Left colon (tissue), 2 donors: ENCODE results near the gene IGFL4. TPM values are rescaled to one million over a fixed set of nuclear protein-coding genes. Genes with fewer than 3 reads are reported as not detected.
A peak's percentile ranks its signal among the peaks of the same experiment; 100 is the strongest.

Experiments used
- ATAC-seq: fragments of 200-7000 bp; cut with Tn5 transposase; one replicate; pipeline ENCODE4 v1.9.1; 2020; ENCODE audit warnings: mild to moderate bottlenecking, moderate library complexity
- DNase-seq, 2 donors: peaks; one replicate each; pipeline ENCODE4 v3.0.0-alpha.2; 2020
- intact Hi-C, 2 donors: fragments of 100-400 bp; cut with DNase I in 1 of 2; cut with micrococcal nuclease in 1 of 2; formaldehyde crosslinking; loops; one replicate each; pipeline versions ENCODE4 v1.11.2 to v1.14.0; 2022; cut with DNase I, micrococcal nuclease
- microRNA-seq, 2 donors: library from miRNA; unstranded; fragments of <30 nt; microRNA quantifications; one replicate each; pipeline versions ENCODE4 v1.1.0 to v1.2.0, GENCODE V29; 2020
- total RNA-seq, 2 donors: library from RNA; stranded (reverse); fragmentation: NEBNext Ultra II Directional; extraction: Animal tissue kit (Norgen Biotek cat#: 25700); gene quantifications; one replicate each; pipeline ENCODE4 v1.2.1, GENCODE V29; 2021
- donor health status: DM: no; HTN: no; CAD: no.
- donor health status: DM: yes; HTN: yes; CAD: no.

The IGFL4 gene
- total RNA-seq, 2 donors from 2014 or later, result not detected

GRCh38 chr19:46002678-46003275 lies 38.0 kb downstream of the IGFL4 start:
- ATAC-seq, result no peak
- intact Hi-C loops, result no loop called here
- DNase-seq, result no peak

GRCh38 chr19:46000491-46001246 lies 40.1 kb downstream of the IGFL4 start:
- peak; percentile 96 for ATAC-seq
- peak; percentile 58 to 84 for DNase-seq

GRCh38 chr19:45999653-46000121 lies 41.1 kb downstream of the IGFL4 start:
- ATAC-seq (no peak), DNase-seq (no peak)
- intact Hi-C loops, result no loop called here

More at GRCh38 chr19:46000491-46001246, 40.1 kb downstream of the IGFL4 start:
- intact Hi-C loops, result no loop called here

- intact Hi-C loops, result no loop called here
- DNase-seq (no peak), ATAC-seq (no peak)
These were observed 42.0 kb downstream of the IGFL4 start for GRCh38 chr19:45998834-45999233.

GRCh38 chr19:45996933-45997332 lies 43.9 kb downstream of the IGFL4 start:
- ATAC-seq (no peak), DNase-seq (no peak)

GRCh38 chr19:45995715-45996385 lies 45.0 kb downstream of the IGFL4 start:
- no peak for ATAC-seq
- no peak for DNase-seq
- intact Hi-C loops, result no loop called here

More at GRCh38 chr19:45996933-45997332, 43.9 kb downstream of the IGFL4 start:
- intact Hi-C loops, result no loop called here

- DNase-seq (peak; percentile 95), ATAC-seq (peak; percentile 95)
- intact Hi-C loops, result no loop called here
These were observed 45.6 kb downstream of the IGFL4 start, which contains the start of gene CCDC61 for GRCh38 chr19:45994998-45995714. Gene CCDC61, plus strand, starts transcription at chr19:45995467. Its CDS starts 7,552 bp downstream, at chr19:46003019.

- intact Hi-C loops, result no loop called here
- peak; percentile 3 for ATAC-seq
- DNase-seq, result no peak
These were observed 46.3 kb downstream of the IGFL4 start for GRCh38 chr19:45994456-45994997.

GRCh38 chr19:45990113-45990728 lies 50.6 kb downstream of the IGFL4 start:
- intact Hi-C loops, result no loop called here
- ATAC-seq, result no peak

More at GRCh38 chr19:45990113-45990728, 50.6 kb downstream of the IGFL4 start:
- no peak for DNase-seq

Small RNAs within 50 kb of the gene (microRNA-seq; reads per million reads assigned to microRNA genes)
- 122 to 124 reads per million in 2 donors for gene MIR769

Other genes with a start within 250 kb of the IGFL4 start
- 10 to 100 TPM; 29.7 to 38.7 TPM for gene DMWD, start 248.2 kb downstream of the IGFL4 start, total RNA-seq
- gene RSPH6A, start 225.7 kb downstream of the IGFL4 start, total RNA-seq, result under 1 TPM; 0.14 to 0.27 TPM
- 10 to 100 TPM; 53.8 to 62.7 TPM for gene SYMPK, start 177.9 kb downstream of the IGFL4 start, total RNA-seq
- 10 to 100 TPM; 31.5 to 53.7 TPM for gene FOXA3, start 176.7 kb downstream of the IGFL4 start, total RNA-seq
- gene IRF2BP1, start 154.9 kb downstream of the IGFL4 start, total RNA-seq, result 10 to 100 TPM; 22.8 to 25.0 TPM
- 10 to 100 TPM; 10.4 to 11.9 TPM for gene MYPOP, start 138.4 kb downstream of the IGFL4 start, total RNA-seq
- not detected for gene NANOS2, start 126.2 kb downstream of the IGFL4 start, total RNA-seq
- gene NOVA2, start 67.1 kb downstream of the IGFL4 start, total RNA-seq, result 1 to 10 TPM in 1 of 2 donors, under 1 TPM in 1; 0.79 to 1.2 TPM
- 10 to 100 TPM; 16.4 to 20.6 TPM for gene CCDC61, start 45.5 kb downstream of the IGFL4 start, total RNA-seq
- not detected for gene PGLYRP1, start 17.9 kb downstream of the IGFL4 start, total RNA-seq
- not detected for gene IGFL3, start 83.7 kb upstream of the IGFL4 start, total RNA-seq
- gene IGFL2, start 107.2 kb upstream of the IGFL4 start, total RNA-seq, result not detected
- not detected for gene IGFL1, start 188.7 kb upstream of the IGFL4 start, total RNA-seq